GM19035 (cell line): Measurements from ENCODE around the gene S1PR4.

ENCODE experiments used
- ATAC-seq: cut with Tn5 transposase; IDR thresholded peaks from one replicate; pipeline ENCODE4 v1.9.1; 2021; ENCODE audit not compliant: unreplicated experiment

S1PR4 gene, protein sequence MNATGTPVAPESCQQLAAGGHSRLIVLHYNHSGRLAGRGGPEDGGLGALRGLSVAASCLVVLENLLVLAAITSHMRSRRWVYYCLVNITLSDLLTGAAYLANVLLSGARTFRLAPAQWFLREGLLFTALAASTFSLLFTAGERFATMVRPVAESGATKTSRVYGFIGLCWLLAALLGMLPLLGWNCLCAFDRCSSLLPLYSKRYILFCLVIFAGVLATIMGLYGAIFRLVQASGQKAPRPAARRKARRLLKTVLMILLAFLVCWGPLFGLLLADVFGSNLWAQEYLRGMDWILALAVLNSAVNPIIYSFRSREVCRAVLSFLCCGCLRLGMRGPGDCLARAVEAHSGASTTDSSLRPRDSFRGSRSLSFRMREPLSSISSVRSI

DNA sequence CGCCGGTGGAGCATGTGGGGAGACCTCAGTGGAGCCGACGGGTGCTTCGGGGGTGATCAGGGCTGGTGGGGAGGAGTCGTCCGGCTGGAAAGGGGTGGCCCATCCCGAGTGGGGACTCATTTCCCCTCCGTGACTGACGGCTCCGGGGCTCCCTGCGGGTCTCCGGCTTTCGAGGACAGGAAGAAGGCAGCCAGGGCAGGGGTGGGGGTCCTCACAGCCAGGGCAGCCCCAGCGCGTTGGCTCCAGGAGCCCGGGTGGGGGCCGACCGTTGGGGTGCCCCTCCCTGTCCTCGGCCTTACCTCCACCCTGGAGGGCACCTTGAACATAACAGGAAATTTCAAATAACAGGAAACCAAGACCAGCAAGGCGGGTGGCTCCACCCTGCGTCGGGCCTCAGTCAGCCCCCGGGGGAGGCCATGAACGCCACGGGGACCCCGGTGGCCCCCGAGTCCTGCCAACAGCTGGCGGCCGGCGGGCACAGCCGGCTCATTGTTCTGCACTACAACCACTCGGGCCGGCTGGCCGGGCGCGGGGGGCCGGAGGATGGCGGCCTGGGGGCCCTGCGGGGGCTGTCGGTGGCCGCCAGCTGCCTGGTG is at the start of gene S1PR4:
TSS of gene S1PR4 (plus strand) at position 393 of the 596 bp plus-strand sequence. CDS start at position 417, 24 bp downstream.
- ATAC-seq: no peak

- no peak for ATAC-seq
Observed at GRCh38 chr19:3129112-3129511, 49.5 kb upstream of the S1PR4 start.

DNA sequence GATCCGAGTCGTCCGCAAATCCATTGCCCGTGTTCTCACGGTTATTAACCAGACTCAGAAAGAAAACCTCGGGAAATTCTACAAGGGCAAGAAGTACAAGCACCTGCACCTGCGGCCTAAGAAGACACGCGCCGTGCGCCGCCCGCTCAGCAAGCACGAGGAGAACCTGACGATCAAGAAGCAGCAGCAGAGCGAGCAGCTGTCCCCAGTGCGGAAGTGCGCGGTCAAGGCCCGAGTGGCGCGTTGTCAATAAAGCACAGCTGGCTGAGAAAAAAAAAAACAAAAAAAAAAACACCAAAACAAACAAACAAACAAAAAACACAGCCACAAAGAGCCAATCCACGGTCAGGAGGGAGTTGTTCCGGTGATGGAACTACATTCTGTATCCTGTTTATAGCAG is 47.4 kb upstream of the S1PR4 start:
- no peak for ATAC-seq

DNA sequence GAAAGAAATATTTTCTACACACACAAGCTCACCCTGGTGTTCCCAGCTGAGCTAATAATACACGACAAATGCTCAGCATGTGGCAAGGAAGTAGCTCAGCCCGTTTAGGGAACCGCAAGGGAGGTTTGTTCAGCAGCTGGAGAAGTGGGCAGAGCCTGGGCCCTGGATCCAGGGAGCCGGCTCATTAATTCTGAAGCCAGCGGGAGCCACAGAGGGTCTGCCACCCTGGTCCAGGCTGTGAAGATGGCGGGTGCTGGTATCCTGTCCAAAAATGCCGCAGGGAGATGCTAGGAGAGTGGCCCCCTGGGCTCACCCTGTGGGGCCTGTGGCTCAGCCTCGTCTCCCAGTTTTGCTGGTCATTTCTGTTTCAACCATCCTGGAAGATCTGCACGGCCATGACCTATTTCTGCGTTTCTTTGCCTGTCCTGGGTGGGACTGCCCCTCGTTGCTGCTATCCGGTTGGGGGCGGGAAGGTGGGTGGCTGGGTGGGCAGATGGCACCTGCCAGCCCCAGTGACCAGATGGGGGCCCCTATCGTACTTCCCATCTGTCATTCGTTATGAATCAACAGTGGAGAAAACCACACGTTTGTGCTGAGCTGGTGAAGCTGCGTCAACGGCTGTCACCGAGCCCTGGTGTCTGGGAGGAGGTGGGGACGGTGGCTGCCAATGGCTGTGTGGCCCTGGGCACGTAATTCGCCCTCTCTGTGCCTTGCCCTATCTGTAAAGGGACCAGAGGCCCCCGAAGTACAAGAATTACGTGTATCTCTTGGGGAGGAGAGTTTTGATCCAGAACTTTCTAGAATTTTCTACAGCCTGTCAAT is 45.4 kb upstream of the S1PR4 start:
- no peak for ATAC-seq

GRCh38 chr19:3133793-3134116 is 44.8 kb upstream of the S1PR4 start:
- no peak for ATAC-seq

GRCh38 chr19:3135961-3136683 is 42.4 kb upstream of the S1PR4 start, which contains the start of gene GNA15:
Gene GNA15 (plus strand): TSS chr19:3136033. CDS start chr19:3136451, 418 bp downstream.
- ATAC-seq: no peak

DNA sequence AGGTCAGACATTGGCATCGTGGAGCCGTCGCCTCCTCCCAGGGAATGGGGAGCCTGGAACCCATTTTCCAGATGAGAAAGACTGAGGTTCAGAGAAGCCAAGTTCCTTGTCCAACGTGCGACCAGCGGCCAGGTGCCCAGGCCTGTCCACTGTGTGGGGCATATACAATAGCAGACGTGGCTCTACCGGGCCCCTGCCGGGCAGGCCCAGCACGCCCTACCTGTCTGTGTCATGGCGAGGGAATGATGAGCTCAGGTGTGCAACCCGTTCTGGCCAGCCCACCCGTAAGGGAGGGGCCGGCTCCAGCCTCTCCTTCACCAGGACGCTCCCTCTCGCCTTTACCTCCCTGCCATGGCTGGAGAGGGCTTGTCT is 41.9 kb upstream of the S1PR4 start:
- no peak for ATAC-seq

DNA sequence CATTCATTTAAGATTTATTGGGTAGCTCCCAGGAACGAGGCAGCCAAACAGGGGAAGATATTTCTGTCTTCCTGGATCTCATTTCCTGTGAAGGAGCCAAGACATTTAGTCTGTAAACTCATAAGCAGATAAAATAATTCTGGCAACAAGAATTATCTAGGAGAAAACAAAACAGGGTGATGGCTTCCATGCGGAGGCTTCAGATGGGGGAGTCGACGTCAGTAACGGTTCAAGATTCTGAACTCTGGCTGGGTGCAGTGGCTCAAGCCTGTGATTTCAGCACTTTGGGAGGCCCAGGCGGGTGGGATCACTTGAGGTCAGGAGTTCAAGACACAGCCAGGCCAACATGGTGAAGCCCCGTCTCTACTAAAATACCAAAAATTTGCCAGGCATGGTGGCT is 41.5 kb upstream of the S1PR4 start:
- ATAC-seq: no peak

DNA sequence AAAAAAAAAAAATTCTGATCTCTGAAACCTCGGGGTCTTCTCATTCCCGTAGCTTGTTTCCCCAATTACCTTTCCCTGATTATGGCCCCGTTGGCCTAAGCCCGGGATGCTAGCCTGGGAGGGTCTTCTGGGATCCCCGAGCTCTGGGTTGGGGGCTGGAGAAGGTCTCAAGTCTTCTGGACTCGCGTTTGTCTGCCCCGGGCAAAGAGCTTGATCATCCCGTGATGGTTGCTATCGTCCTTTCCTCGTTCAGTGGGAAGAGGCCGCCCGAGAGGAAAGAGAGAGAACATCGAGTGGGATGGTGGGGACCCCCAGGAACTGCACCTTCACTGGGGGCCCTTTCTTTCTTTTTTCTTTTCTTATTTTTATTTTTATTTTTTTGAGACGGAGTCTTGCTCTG is 40.3 kb upstream of the S1PR4 start:
- ATAC-seq: no peak

- no peak for ATAC-seq
Observed at GRCh38 chr19:3140667-3141038, 37.9 kb upstream of the S1PR4 start.

GRCh38 chr19:3142292-3142670 is 36.3 kb upstream of the S1PR4 start:
- no peak for ATAC-seq

DNA sequence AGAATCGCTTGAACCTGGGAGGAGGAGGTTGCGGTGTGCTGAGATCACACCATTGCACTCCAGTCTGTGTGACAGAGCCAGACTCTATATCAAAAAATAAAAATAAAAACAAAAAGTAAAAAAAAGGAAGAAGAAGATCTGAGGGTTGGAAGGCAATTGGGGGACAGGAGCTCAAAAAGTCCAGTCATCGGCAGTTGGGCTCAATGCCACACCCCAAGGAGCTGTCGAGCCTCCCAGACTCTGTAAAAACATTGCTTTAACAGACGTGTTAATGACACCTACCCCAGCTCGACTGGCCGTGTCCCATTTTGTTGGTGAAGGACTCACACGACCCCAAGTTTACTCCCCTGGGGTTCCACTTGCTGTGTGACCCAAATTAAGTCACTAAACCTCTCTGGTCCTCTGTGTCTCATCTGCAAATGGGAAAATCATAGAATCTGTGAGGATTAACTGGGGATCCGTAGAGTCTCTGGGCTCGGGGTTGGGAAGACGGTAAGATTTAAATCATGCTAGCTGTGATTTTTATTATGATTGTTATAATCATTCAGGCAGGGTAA is 35.7 kb upstream of the S1PR4 start:
- no peak for ATAC-seq

GRCh38 chr19:3145909-3146676 is 32.5 kb upstream of the S1PR4 start:
- no peak for ATAC-seq

GRCh38 chr19:3146677-3147100 is 31.9 kb upstream of the S1PR4 start:
- no peak for ATAC-seq

- ATAC-seq: no peak
Observed at GRCh38 chr19:3148503-3148902, 30.1 kb upstream of the S1PR4 start.

GRCh38 chr19:3149089-3149488 is 29.5 kb upstream of the S1PR4 start:
- ATAC-seq: no peak

DNA sequence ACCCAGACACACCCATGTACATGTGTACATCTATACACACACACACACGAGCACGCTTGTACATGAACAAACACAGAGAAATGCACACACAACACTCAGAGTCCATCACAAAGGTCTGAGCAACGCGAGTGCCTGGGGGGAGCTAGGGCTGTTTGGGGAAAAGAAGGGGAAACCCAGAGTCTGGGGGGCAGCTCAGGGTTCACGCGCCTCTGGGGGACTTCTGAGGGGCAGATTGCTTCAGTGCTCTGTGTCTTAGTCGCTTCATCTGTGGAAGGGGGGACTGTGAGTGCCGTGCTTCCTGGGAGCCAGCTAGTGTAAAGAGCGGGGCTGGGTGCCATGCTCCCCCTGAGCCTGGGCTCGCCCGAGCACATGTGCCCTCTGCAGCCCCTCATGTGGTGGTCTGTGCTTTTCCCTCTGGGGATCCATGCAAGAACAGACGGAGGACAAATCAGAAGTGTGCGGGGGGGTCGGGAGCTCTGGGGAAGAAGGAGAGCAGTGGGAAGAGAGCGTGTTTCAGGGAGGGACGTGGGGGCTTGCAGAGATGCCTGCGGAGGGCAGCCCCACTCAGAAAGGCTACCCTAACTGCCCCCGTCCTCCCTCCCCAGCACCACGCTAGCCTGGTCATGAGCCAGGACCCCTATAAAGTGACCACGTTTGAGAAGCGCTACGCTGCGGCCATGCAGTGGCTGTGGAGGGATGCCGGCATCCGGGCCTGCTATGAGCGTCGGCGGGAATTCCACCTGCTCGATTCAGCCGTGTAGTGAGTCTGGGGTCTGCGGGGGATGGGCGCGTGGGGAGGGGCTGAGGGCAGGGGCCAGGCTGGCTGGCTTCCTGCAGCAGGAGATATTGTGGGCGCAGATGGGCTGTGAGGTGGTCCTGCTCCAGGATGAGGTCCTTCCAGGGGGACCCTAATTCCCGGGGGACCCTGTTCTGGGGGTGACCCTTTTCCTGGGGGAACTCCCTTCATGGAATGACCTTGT is 28.8 kb upstream of the S1PR4 start:
- ATAC-seq: no peak

- ATAC-seq: no peak
Observed at GRCh38 chr19:3150739-3151329, 27.7 kb upstream of the S1PR4 start.
